ENCODE measurements around the gene FUT8. TPM values are rescaled to one million over a fixed set of nuclear protein-coding genes. Genes with fewer than 3 reads are reported as not detected.

FUT8 gene
- total and polyA plus RNA-seq, 2 experiments from 2014 or later = 17.4 to 35.4 TPM

DNA sequence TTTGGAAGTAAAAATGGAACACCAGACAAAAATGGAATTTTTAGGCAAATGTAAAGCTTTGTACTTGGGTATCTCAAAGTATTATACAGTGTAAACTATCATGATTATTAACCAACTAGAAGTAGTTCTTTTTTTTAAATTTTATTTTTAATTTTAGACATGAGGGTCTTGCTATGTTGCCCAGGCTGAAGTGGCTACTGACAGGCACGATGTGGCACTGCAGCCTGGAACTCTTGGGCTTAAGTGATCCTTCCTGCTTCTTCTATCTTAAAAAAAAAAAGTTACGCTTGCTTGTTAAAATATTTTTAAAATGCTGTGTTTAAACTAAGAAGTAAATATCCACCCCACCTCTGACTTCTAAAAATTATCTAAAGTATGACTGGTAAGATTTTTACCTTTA lies 1.9 kb upstream of the FUT8 start:
- H3K4me3 ChIP-seq = no peak overlapping the region
- H3K36me3 ChIP-seq = no peaks in the 10 kb centered on the region
- no peak overlapping the region for H3K27ac ChIP-seq

DNA sequence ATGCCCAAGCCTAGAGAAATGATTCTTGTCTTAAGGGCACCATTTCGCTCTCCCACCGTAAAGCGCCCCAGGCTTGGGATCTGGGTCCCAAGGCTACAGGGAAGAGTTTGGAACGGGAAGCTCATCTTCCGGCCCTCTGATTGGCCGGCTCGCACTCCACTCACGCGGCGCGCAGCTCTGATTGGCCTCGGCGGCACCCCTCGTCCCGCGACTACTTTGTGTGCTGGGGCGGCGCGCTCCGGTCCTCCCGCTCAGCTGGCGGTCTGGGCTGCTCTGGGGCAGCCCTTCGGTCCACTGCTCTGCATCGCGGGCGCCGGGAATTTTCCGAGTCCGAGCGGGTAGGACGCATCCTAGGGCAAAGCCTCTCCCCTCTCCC lies 886 bp upstream of the FUT8 start:
- peak overlapping the region; percentile 75 for H3K4me3 ChIP-seq
- TF ChIP-seq, protein P1, sequence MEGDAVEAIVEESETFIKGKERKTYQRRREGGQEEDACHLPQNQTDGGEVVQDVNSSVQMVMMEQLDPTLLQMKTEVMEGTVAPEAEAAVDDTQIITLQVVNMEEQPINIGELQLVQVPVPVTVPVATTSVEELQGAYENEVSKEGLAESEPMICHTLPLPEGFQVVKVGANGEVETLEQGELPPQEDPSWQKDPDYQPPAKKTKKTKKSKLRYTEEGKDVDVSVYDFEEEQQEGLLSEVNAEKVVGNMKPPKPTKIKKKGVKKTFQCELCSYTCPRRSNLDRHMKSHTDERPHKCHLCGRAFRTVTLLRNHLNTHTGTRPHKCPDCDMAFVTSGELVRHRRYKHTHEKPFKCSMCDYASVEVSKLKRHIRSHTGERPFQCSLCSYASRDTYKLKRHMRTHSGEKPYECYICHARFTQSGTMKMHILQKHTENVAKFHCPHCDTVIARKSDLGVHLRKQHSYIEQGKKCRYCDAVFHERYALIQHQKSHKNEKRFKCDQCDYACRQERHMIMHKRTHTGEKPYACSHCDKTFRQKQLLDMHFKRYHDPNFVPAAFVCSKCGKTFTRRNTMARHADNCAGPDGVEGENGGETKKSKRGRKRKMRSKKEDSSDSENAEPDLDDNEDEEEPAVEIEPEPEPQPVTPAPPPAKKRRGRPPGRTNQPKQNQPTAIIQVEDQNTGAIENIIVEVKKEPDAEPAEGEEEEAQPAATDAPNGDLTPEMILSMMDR (IDR thresholded peaks at IDR 0.05; ENCODE audit: low read depth, low read length) = no peak
- peak overlapping the region; percentile 81 for H3K27ac ChIP-seq

More for the DNA sequence above, 1.9 kb upstream of the FUT8 start:
- Histone ChIP-seq H3K27me3 (no peaks in the 10 kb centered on the region), H3K9me3 (ENCODE audit: low read depth) (no peaks in the 10 kb centered on the region), H3K4me1 (ENCODE audit: low read depth) (peaks cover 12% of the 10 kb centered on the region)
- TF ChIP-seq, protein P1 (IDR thresholded peaks at IDR 0.05; ENCODE audit: low read depth, low read length) = no peak
- DNase-seq (ENCODE audit: low read depth in 1 of 2, low spot score in 1 of 2) = no peak

DNA sequence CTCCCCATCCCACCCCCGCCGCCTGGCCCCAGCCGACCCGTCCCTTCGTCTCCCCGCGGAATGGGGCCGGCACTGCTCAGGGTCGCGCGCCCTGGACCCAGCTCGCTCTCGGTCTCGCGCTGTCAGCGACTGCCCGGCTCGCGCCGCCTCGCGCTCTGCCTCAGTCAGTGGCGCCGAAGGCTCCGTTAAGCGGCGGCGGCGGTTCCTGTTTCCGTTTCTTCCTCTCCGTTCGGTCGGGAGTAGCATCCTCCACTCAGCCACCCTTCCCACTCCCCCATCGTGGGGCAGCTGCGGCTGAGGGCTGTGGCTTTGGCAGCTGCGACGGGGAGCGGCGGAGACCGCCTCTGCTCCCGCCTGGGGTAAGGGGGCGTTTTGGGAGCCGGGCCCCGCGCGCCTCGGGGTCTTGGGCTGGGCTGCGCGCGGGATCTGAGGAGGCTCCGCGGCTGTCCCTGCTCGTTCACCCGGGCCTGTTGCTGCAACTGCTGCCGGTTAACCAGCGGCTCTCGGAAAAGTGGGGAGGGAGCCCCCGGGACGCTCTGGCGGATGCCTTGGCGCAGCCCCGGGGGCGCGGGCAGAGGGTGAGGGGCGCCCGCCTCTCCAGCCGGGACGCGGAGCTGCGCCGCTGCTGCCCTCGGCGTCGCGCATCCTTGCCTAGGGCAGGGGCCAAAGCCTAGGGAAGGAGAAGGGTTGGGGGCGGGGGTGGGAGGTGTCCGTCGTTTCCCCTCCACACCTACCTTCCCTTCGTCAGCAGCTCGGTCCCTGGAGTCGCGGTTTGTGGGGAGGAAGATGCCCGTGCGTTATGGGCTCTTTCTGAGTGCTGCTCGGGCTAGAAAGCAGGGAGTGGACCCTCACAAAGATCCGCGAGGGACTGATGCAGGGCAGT lies 567 bp downstream of the FUT8 start:
- Histone ChIP-seq H3K27me3 (no peaks in the 10 kb centered on the region), H3K27ac (peak overlapping the region; percentile 81)
- DNase-seq (ENCODE audit: low read depth in 1 of 2, low spot score in 1 of 2) = peak; percentile 33 to 91

More for the DNA sequence above, 886 bp upstream of the FUT8 start:
- H3K4me1 ChIP-seq (ENCODE audit: low read depth) = peaks cover 14% of the 10 kb centered on the region
- no peaks in the 10 kb centered on the region for H3K36me3 ChIP-seq
- H3K27me3 ChIP-seq = no peaks in the 10 kb centered on the region
- H3K9me3 ChIP-seq (ENCODE audit: low read depth) = no peaks in the 10 kb centered on the region
- peak; percentile 95 to 96 for DNase-seq (ENCODE audit: low read depth in 1 of 2, low spot score in 1 of 2)

DNA sequence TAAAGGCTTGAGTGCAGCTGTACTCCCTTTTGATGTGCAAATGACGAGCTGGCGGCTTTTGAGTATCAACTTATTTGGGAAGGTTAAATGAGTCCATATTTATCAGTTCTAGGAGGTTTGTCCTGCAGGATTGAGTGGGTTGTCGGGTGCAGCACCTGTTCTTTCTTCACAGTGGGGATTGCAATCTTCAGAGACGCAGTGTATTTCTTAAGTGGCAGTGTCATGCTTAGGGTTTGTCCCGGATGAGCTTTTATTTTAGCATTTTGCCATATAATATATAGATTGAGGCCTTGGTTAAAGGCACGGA lies 1.2 kb downstream of the FUT8 start:
- TF ChIP-seq, protein P1 (IDR thresholded peaks at IDR 0.05; ENCODE audit: low read depth, low read length) = no peak
- no peak overlapping the region for H3K27ac ChIP-seq

More for the DNA sequence above, 567 bp downstream of the FUT8 start:
- TF ChIP-seq, protein P1 (IDR thresholded peaks at IDR 0.05; ENCODE audit: low read depth, low read length) = no peak
- H3K9me3 ChIP-seq (ENCODE audit: low read depth) = no peaks in the 10 kb centered on the region
- peaks cover 14% of the 10 kb centered on the region for H3K4me1 ChIP-seq (ENCODE audit: low read depth)
- no peaks in the 10 kb centered on the region for H3K36me3 ChIP-seq
- peak overlapping the region; percentile 75 for H3K4me3 ChIP-seq

DNA sequence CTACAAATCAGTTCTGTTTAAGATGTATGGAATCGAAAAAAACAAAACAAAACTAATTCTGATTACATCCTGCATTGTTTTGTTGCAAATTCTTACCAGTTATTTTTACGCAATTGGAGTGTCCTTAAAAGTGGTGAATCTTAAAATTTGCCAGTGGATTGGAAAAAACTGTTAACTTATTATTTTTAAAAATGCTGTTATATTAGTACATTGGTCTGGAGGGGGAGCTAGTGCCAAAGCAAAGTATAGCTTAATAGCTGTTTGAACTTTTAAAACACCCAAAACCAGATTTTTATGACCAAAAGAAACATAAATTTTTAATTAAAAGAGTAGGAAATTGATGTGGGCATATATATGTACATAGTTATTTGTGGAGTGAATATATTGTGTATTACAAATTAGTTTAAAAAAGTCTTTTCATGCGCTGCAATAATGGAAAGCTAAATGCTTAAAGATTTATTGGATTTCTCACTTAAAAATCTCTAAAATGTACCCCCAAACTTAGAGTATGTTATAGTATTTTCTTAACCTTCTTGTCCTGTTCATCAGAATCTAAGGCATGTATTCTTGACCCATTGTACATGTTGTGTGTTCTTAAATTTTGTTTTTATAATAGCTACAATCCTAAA lies 2.5 kb downstream of the FUT8 start:
- Histone ChIP-seq H3K27me3 (no peaks in the 10 kb centered on the region), H3K4me1 (ENCODE audit: low read depth) (peaks cover 14% of the 10 kb centered on the region), H3K27ac (no peak overlapping the region), H3K9me3 (ENCODE audit: low read depth) (no peaks in the 10 kb centered on the region), H3K36me3 (no peaks in the 10 kb centered on the region), H3K4me3 (no peak overlapping the region)
- peak; percentile 30 to 63 for DNase-seq (ENCODE audit: low read depth in 1 of 2, low spot score in 1 of 2)
- TF ChIP-seq, protein P1 (IDR thresholded peaks at IDR 0.05; ENCODE audit: low read depth, low read length) = peak; percentile 57

More for the DNA sequence above, 1.2 kb downstream of the FUT8 start:
- H3K36me3 ChIP-seq = no peaks in the 10 kb centered on the region
- H3K4me1 ChIP-seq (ENCODE audit: low read depth) = peaks cover 14% of the 10 kb centered on the region
- peak overlapping the region; percentile 75 for H3K4me3 ChIP-seq
- no peak for DNase-seq (ENCODE audit: low read depth in 1 of 2, low spot score in 1 of 2)
- H3K9me3 ChIP-seq (ENCODE audit: low read depth) = no peaks in the 10 kb centered on the region
- no peaks in the 10 kb centered on the region for H3K27me3 ChIP-seq

Measured in cardiac muscle cell (in vitro differentiated cells and primary cell).